HG02571 (cell line): ENCODE results near the gene PIP4P1.
A peak's percentile ranks its signal among the peaks of the same experiment; 100 is the strongest.
"Not testable (repeated sequence)": the region's sequence is repeated elsewhere in the genome, so short reads cannot be mapped to it uniquely, and the experiment has no call there.

Experiments used
- ATAC-seq: cut with Tn5 transposase; IDR thresholded peaks from one replicate; pipeline ENCODE4 v1.9.1; 2021; ENCODE audit warnings: mild to moderate bottlenecking, moderate library complexity; ENCODE audit not compliant: unreplicated experiment

PIP4P1 gene

GRCh38 chr14:20461225-20462141 lies at the start of gene PIP4P1:
Gene PIP4P1 (minus strand): TSS chr14:20461434. CDS start chr14:20461325, 109 bp downstream.
- peak; percentile 92 for ATAC-seq

GRCh38 chr14:20508367-20508766 lies 47.1 kb upstream of the PIP4P1 start:
- no peak for ATAC-seq

GRCh38 chr14:20507537-20507936 lies 46.3 kb upstream of the PIP4P1 start:
- ATAC-seq: not testable (repeated sequence)

GRCh38 chr14:20506752-20507151 lies 45.5 kb upstream of the PIP4P1 start:
- not testable (repeated sequence) for ATAC-seq

- ATAC-seq: not testable (repeated sequence)
Observed at GRCh38 chr14:20506276-20506675, 45.0 kb upstream of the PIP4P1 start.

- ATAC-seq: no peak
Observed at GRCh38 chr14:20503898-20504297, 42.7 kb upstream of the PIP4P1 start.

GRCh38 chr14:20501346-20501745 lies 40.1 kb upstream of the PIP4P1 start:
- no peak for ATAC-seq

GRCh38 chr14:20499881-20500280 lies 38.6 kb upstream of the PIP4P1 start:
- no peak for ATAC-seq

GRCh38 chr14:20499108-20499507 lies 37.9 kb upstream of the PIP4P1 start:
- ATAC-seq: no peak

- ATAC-seq: no peak
Observed at GRCh38 chr14:20498622-20499021, 37.4 kb upstream of the PIP4P1 start.

GRCh38 chr14:20494935-20495766 lies 33.9 kb upstream of the PIP4P1 start:
- ATAC-seq: no peak

GRCh38 chr14:20493634-20494033 lies 32.4 kb upstream of the PIP4P1 start:
- ATAC-seq: no peak

- ATAC-seq: no peak
Observed at GRCh38 chr14:20492486-20492885, 31.3 kb upstream of the PIP4P1 start.

- ATAC-seq: no peak
Observed at GRCh38 chr14:20490563-20490962, 29.3 kb upstream of the PIP4P1 start.

GRCh38 chr14:20489093-20489994 lies 28.1 kb upstream of the PIP4P1 start:
- ATAC-seq: no peak

GRCh38 chr14:20487396-20487725 lies 26.1 kb upstream of the PIP4P1 start:
- ATAC-seq: no peak

- ATAC-seq: no peak
Observed at GRCh38 chr14:20486684-20487395, 25.6 kb upstream of the PIP4P1 start.

GRCh38 chr14:20485900-20486299 lies 24.7 kb upstream of the PIP4P1 start:
- ATAC-seq: no peak

- no peak for ATAC-seq
Observed at GRCh38 chr14:20482382-20482781, 21.1 kb upstream of the PIP4P1 start.

GRCh38 chr14:20478894-20479293 lies 17.7 kb upstream of the PIP4P1 start:
- no peak for ATAC-seq
